PC-3 (cell line): ENCODE results near the gene RPL37A. TPM values are rescaled to one million over a fixed set of nuclear protein-coding genes. Genes with fewer than 3 reads are reported as not detected.

Experiments
- ATAC-seq: fragments of 200-7000 bp; cut with Tn5 transposase; 2 replicates; pipeline ENCODE4 v1.9.1; 2020; ENCODE audit warnings: mild to moderate bottlenecking, moderate library complexity
- BruUV-seq: library from RNA; stranded (reverse); fragments of 400-500 nt; replicated peaks from 2 replicates; lab custom pipeline; 2021; lab: Mats Ljungman, UMichigan
- CTCF ChIA-PET: fragments of 300-600 bp; sonication (Branson Sonifier 250); formaldehyde crosslinking; loops from one replicate; lab custom pipeline; 2022; ENCODE audit warnings: antibody characterized with exemption; lab: Charles Lee
- POLR2A ChIA-PET: fragments of 300-600 bp; sonication (Branson Sonifier 250); formaldehyde crosslinking; loops from one replicate; lab custom pipeline; 2022; ENCODE audit warnings: antibody characterized with exemption; ENCODE audit not compliant: unreplicated experiment; lab: Charles Lee
- DNase-seq: peaks from one replicate; pipeline ENCODE4 v3.0.0-alpha.2; 2015
- H2AFZ ChIP-seq: fragments of 300-600 bp; sonication (generic); 2 replicates; pipeline ENCODE4 v1.6.0; 2016; ENCODE audit warnings: antibody characterized with exemption, low read length
- H3F3A ChIP-seq: fragments of 300-600 bp; sonication (generic); one replicate; pipeline ENCODE4 v1.6.0; 2017; ENCODE audit warnings: antibody characterized with exemption, low read length, control low read depth, mild to moderate bottlenecking; ENCODE audit not compliant: unreplicated experiment
- H3K27ac ChIP-seq: fragments of 300-600 bp; sonication (generic); 2 replicates; pipeline ENCODE4 v1.5.1; 2016; ENCODE audit warnings: mild to moderate bottlenecking, low read length
- H3K27me3 ChIP-seq: fragments of 300-600 bp; sonication (generic); 2 replicates; pipeline ENCODE4 v1.6.1; 2016; ENCODE audit warnings: low read length, mixed read lengths
- H3K36me3 ChIP-seq: fragments of 300-600 bp; sonication (generic); 2 replicates; pipeline ENCODE4 v1.6.1; 2016; ENCODE audit warnings: low read depth, mixed run types, low read length, mixed read lengths
- H3K4me1 ChIP-seq: fragments of 300-600 bp; sonication (generic); 2 replicates; pipeline ENCODE4 v1.5.1; 2016; ENCODE audit warnings: low read length; ENCODE audit not compliant: insufficient read depth
- H3K4me2 ChIP-seq: fragments of 300-600 bp; sonication (generic); 2 replicates; pipeline ENCODE4 v1.6.0; 2016; ENCODE audit warnings: low read length
- H3K4me3 ChIP-seq: fragments of 300-600 bp; sonication (generic); 2 replicates; pipeline ENCODE4 v1.5.1; 2016; ENCODE audit warnings: mild to moderate bottlenecking, low read length, mixed read lengths
- H3K79me2 ChIP-seq: fragments of 300-600 bp; sonication (generic); 2 replicates; pipeline ENCODE4 v1.6.1; 2017; ENCODE audit warnings: low read length, mixed read lengths
- H3K9ac ChIP-seq: fragments of 300-600 bp; sonication (generic); 2 replicates; pipeline ENCODE4 v1.6.0; 2016; ENCODE audit warnings: mild to moderate bottlenecking, low read length
- H3K9me2 ChIP-seq: fragments of 300-600 bp; sonication (generic); replicated peaks from 2 replicates; pipeline ENCODE4 v1.6.1; 2016; ENCODE audit warnings: mixed run types, low read length, mixed read lengths
- H3K9me3 ChIP-seq: fragments of 300-600 bp; sonication (generic); 2 replicates; pipeline ENCODE4 v1.6.1; 2016; ENCODE audit warnings: low read length, mixed read lengths
- H4K20me1 ChIP-seq: fragments of 300-600 bp; sonication (generic); 2 replicates; pipeline ENCODE4 v1.6.1; 2016; ENCODE audit warnings: low read length, mixed read lengths
- CTCF ChIP-seq: fragments of 300-600 bp; sonication (generic); conservative IDR thresholded peaks from 2 replicates; pipeline ENCODE4 v1.5.1; 2017; ENCODE audit warnings: antibody characterized with exemption, low read depth, mild to moderate bottlenecking, low read length
- EZH2 ChIP-seq: fragments of 300-600 bp; sonication (generic); IDR thresholded peaks from one replicate; pipeline ENCODE4 v1.6.1; 2017; ENCODE audit warnings: antibody characterized with exemption, mild to moderate bottlenecking, low read length; ENCODE audit not compliant: unreplicated experiment
- EZH2phosphoT487 ChIP-seq: fragments of 300-600 bp; sonication (generic); IDR thresholded peaks from 2 replicates; pipeline ENCODE4 v1.6.1; 2018; ENCODE audit warnings: mild to moderate bottlenecking, antibody characterized with exemption, low read length, borderline replicate concordance
- intact Hi-C: fragments of 100-400 bp; cut with micrococcal nuclease; formaldehyde crosslinking; loops from 2 replicates; pipeline ENCODE4 v1.9.0; 2023
- total RNA-seq: library from RNA; depleted of rRNA; stranded (reverse); fragments of >200 nt; gene quantifications from 2 replicates; pipeline ENCODE4 v1.2.3, GENCODE V29; 2014

RPL37A gene
- total RNA-seq, 1 experiment from 2014 or later, result 2,472 TPM

GRCh38 chr2:216474925-216475670 is 23.5 kb upstream of the RPL37A start:
- H3K27ac ChIP-seq, result no peak overlapping the region
- ATAC-seq, result no peak
- H2AFZ ChIP-seq, result no peak overlapping the region
- no peaks in the 10 kb centered on the region for H3F3A ChIP-seq
- DNase-seq, result no peak
- H3K36me3 ChIP-seq, result no peaks in the 10 kb centered on the region
- no peaks in the 10 kb centered on the region for H3K27me3 ChIP-seq
- H3K9me2 ChIP-seq, result no peaks in the 10 kb centered on the region
- H3K4me3 ChIP-seq, result no peak overlapping the region
- intact Hi-C loops, result no loop called here
- no peaks in the 10 kb centered on the region for H4K20me1 ChIP-seq
- no TSS peak for BruUV-seq
- H3K4me1 ChIP-seq, result peaks cover 15% of the 10 kb centered on the region
- CTCF ChIA-PET, result no interaction called here
- no peak for TF ChIP-seq CTCF
- TF ChIP-seq EZH2, result no peak
- TF ChIP-seq EZH2phosphoT487, result no peak
- no peaks in the 10 kb centered on the region for H3K9me3 ChIP-seq
- H3K79me2 ChIP-seq, result no peaks in the 10 kb centered on the region
- POLR2A ChIA-PET, result no interaction called here
- H3K9ac ChIP-seq, result no peak overlapping the region
- H3K4me2 ChIP-seq, result no peak overlapping the region

- H3K4me3 ChIP-seq, result no peak overlapping the region
- ATAC-seq (no peak), DNase-seq (no peak)
- H3K36me3 ChIP-seq, result no peaks in the 10 kb centered on the region
- H3K4me1 ChIP-seq, result peaks cover 15% of the 10 kb centered on the region
- no peaks in the 10 kb centered on the region for H3F3A ChIP-seq
- H4K20me1 ChIP-seq, result no peaks in the 10 kb centered on the region
- H3K9me3 ChIP-seq, result no peaks in the 10 kb centered on the region
- BruUV-seq, result no TSS peak
- no peak overlapping the region for H3K9ac ChIP-seq
- TF ChIP-seq EZH2 (no peak), EZH2phosphoT487 (no peak), CTCF (no peak)
- H3K27me3 ChIP-seq, result no peaks in the 10 kb centered on the region
- H3K27ac ChIP-seq, result no peak overlapping the region
- H2AFZ ChIP-seq, result no peak overlapping the region
- ChIA-PET CTCF (no interaction called here), POLR2A (no interaction called here)
- H3K4me2 ChIP-seq, result no peak overlapping the region
- intact Hi-C loops, result no loop called here
- H3K9me2 ChIP-seq, result no peaks in the 10 kb centered on the region
- no peaks in the 10 kb centered on the region for H3K79me2 ChIP-seq
Measured at GRCh38 chr2:216475767-216476166, 22.9 kb upstream of the RPL37A start.
